GM12864 (cell line): ENCODE data around the gene CNOT4.
"Not testable (repeated sequence)": the region's sequence is repeated elsewhere in the genome, so short reads cannot be mapped to it uniquely, and the experiment has no call there.

Experiments used
- DNase-seq: peaks from one replicate; pipeline ENCODE4 v3.0.0-alpha.2; 2011; ENCODE audit warnings: low read depth
- H3K4me3 ChIP-seq: 2 replicates; pipeline ENCODE4 v1.5.1; 2011; ENCODE audit warnings: mild to moderate bottlenecking, low read depth, low read length, control low read depth
- TF ChIP-seq, protein P1 (sequence below): IDR thresholded peaks from 2 replicates; pipeline ENCODE4 v1.5.1; 2011; ENCODE audit warnings: low read depth, mild to moderate bottlenecking, moderate library complexity, low read length, control low read depth, inconsistent platforms; ENCODE audit errors: missing control alignments

CNOT4 gene

GRCh38 chr7:135321556-135321955 lies 188.3 kb downstream of the CNOT4 start:
- DNase-seq, result no peak
- TF ChIP-seq, protein P1, sequence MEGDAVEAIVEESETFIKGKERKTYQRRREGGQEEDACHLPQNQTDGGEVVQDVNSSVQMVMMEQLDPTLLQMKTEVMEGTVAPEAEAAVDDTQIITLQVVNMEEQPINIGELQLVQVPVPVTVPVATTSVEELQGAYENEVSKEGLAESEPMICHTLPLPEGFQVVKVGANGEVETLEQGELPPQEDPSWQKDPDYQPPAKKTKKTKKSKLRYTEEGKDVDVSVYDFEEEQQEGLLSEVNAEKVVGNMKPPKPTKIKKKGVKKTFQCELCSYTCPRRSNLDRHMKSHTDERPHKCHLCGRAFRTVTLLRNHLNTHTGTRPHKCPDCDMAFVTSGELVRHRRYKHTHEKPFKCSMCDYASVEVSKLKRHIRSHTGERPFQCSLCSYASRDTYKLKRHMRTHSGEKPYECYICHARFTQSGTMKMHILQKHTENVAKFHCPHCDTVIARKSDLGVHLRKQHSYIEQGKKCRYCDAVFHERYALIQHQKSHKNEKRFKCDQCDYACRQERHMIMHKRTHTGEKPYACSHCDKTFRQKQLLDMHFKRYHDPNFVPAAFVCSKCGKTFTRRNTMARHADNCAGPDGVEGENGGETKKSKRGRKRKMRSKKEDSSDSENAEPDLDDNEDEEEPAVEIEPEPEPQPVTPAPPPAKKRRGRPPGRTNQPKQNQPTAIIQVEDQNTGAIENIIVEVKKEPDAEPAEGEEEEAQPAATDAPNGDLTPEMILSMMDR, result no peak
- no peak overlapping the region for H3K4me3 ChIP-seq

GRCh38 chr7:135320953-135321352 lies 188.9 kb downstream of the CNOT4 start:
- not testable (repeated sequence) for DNase-seq, H3K4me3 ChIP-seq

- no peak for DNase-seq
- no peak overlapping the region for H3K4me3 ChIP-seq
- TF ChIP-seq, protein P1, result no peak
These were observed 189.6 kb downstream of the CNOT4 start for GRCh38 chr7:135320268-135320667.

GRCh38 chr7:135317676-135318325 lies 192.1 kb downstream of the CNOT4 start:
- H3K4me3 ChIP-seq, result no peak overlapping the region
- no peak for DNase-seq
- TF ChIP-seq, protein P1, result no peak

GRCh38 chr7:135316648-135317313 lies 193.1 kb downstream of the CNOT4 start:
- TF ChIP-seq, protein P1, result no peak
- H3K4me3 ChIP-seq, result no peak overlapping the region
- DNase-seq, result no peak

GRCh38 chr7:135313971-135314370 lies 195.9 kb downstream of the CNOT4 start:
- DNase-seq, result no peak
- TF ChIP-seq, protein P1, result no peak
- H3K4me3 ChIP-seq, result no peak overlapping the region
